Measurements from ENCODE around the gene ATXN7L3. TPM values are rescaled to one million over a fixed set of nuclear protein-coding genes. Genes with fewer than 3 reads are reported as not detected.
"Not testable (repeated sequence)": the region's sequence is repeated elsewhere in the genome, so short reads cannot be mapped to it uniquely, and the experiment has no call there.

ATXN7L3 gene
- total RNA-seq, 1 experiment from 2014 or later = 65.7 TPM

DNA sequence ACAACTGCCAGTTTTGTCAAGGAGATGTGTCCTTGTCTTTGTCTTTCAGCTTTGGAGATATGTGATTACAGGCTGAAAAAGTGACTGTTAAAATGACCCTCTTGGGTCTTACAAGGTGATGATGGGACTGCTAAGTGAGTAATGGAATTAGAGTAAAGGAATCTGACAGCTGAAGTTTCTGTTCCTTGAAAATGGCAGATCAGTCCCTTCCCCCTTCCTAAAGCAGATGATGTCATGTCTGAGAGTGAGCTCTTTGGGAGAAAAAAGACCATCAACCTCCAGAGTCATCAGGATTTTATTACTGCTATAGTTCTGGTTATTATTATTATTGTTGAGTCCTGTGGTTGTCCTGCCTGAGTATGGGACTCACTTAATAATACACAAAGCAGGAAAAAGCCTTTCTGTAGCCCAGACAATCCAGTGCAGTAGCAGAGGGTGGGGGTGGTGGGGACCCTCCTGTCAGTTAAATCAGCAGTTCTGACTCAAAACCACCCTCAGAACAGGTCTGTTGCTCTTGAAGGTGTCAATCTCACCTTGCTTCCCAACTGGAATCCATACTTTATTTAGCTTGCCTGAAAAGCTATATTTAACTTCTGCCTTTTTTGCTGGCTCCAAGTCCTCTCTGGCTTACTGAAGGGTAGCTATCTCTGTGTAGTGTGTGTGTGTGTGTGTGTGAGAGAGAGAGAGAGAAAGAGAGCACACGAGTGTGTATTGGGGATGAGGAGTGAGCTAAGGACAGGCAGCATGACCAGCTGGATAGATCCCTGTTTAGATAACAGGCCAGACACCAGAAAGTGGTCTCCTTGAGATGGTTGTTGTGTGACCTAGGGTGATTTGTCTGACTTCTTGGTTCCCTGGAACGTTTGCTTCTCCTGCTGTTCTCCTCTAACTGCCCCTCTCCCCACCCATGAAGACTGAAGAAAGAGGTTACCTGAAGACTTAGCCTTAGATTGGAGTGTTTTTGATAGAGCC, 53.0 kb downstream of the ATXN7L3 start:
- POLR2A ChIA-PET = interaction anchor here (0.6 to 7.6 kb wide), 10 partner anchors 8 to 75 kb away, joined by 3 to 41 read pairs (median 3); partner anchors contain the start of genes HDAC5 and TMUB2
- Mint-ChIP-seq H3K9me3 (ENCODE audit: unreplicated experiment) (no peaks in the 10 kb centered on the region), H3K27ac (ENCODE audit: low read depth, unreplicated experiment) (peak overlapping the region; percentile 84), H3K4me3 (ENCODE audit: unreplicated experiment) (no peak overlapping the region), H3K4me1 (ENCODE audit: insufficient read depth, unreplicated experiment) (peaks cover 29% of the 10 kb centered on the region), H3K36me3 (ENCODE audit: insufficient read depth, unreplicated experiment) (peaks cover 26% of the 10 kb centered on the region), H3K27me3 (ENCODE audit: insufficient read depth, unreplicated experiment) (no peaks in the 10 kb centered on the region)
- intact Hi-C loops (cut with micrococcal nuclease) = no loop called here
- CTCF ChIA-PET = interaction anchor here (0.5 to 3.4 kb wide), 9 partner anchors 12 to 530 kb away, joined by 3 to 15 read pairs (median 4); partner anchors contain the start of gene HDAC5
- no TSS peak for BruUV-seq (replicated peaks)
- DNase-seq (ENCODE audit: unreplicated experiment) = no peak
- TF ChIP-seq, protein P1, sequence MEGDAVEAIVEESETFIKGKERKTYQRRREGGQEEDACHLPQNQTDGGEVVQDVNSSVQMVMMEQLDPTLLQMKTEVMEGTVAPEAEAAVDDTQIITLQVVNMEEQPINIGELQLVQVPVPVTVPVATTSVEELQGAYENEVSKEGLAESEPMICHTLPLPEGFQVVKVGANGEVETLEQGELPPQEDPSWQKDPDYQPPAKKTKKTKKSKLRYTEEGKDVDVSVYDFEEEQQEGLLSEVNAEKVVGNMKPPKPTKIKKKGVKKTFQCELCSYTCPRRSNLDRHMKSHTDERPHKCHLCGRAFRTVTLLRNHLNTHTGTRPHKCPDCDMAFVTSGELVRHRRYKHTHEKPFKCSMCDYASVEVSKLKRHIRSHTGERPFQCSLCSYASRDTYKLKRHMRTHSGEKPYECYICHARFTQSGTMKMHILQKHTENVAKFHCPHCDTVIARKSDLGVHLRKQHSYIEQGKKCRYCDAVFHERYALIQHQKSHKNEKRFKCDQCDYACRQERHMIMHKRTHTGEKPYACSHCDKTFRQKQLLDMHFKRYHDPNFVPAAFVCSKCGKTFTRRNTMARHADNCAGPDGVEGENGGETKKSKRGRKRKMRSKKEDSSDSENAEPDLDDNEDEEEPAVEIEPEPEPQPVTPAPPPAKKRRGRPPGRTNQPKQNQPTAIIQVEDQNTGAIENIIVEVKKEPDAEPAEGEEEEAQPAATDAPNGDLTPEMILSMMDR (IDR thresholded peaks at IDR 0.05; ENCODE audit: unreplicated experiment) = no peak

GRCh38 chr17:44144966-44145739, 54.5 kb downstream of the ATXN7L3 start:
- CTCF ChIA-PET = interaction anchor here (0.7 to 3.4 kb wide), 7 partner anchors 10 to 1240 kb away, joined by 3 to 15 read pairs (median 3); partner anchors contain the start of gene HDAC5
- Mint-ChIP-seq H3K4me3 (ENCODE audit: unreplicated experiment) (peak overlapping the region; percentile 3), H3K36me3 (ENCODE audit: insufficient read depth, unreplicated experiment) (peaks cover 20% of the 10 kb centered on the region), H3K9me3 (ENCODE audit: unreplicated experiment) (no peaks in the 10 kb centered on the region), H3K4me1 (ENCODE audit: insufficient read depth, unreplicated experiment) (peaks cover 18% of the 10 kb centered on the region), H3K27ac (ENCODE audit: low read depth, unreplicated experiment) (peak overlapping the region; percentile 84), H3K27me3 (ENCODE audit: insufficient read depth, unreplicated experiment) (no peaks in the 10 kb centered on the region)
- intact Hi-C loops (cut with micrococcal nuclease) = no loop called here
- DNase-seq (ENCODE audit: unreplicated experiment) = peak; percentile 75
- BruUV-seq (replicated peaks) = TSS peak; percentile 4
- POLR2A ChIA-PET = interaction anchor here (0.7 to 7.6 kb wide), 17 partner anchors 8 to 720 kb away, joined by 3 to 41 read pairs (median 5); partner anchors contain the start of genes G6PC3, HDAC5, LSM12 and TMUB2
- TF ChIP-seq, protein P1 (IDR thresholded peaks at IDR 0.05; ENCODE audit: unreplicated experiment) = no peak

- intact Hi-C loops (cut with micrococcal nuclease); DNase-seq (ENCODE audit: unreplicated experiment); H3K4me3 Mint-ChIP-seq (ENCODE audit: unreplicated experiment); H3K9me3 Mint-ChIP-seq (ENCODE audit: unreplicated experiment); H3K27ac Mint-ChIP-seq (ENCODE audit: low read depth, unreplicated experiment); BruUV-seq (replicated peaks); H3K27me3 Mint-ChIP-seq (ENCODE audit: insufficient read depth, unreplicated experiment): not testable (repeated sequence)
- ChIA-PET POLR2A (interaction anchor here (0.8 to 7.6 kb wide), 3 partner anchors 9 to 43 kb away, joined by 3 to 41 read pairs (median 8); partner anchors contain the start of genes HDAC5 and TMUB2), CTCF (interaction anchor here (0.6 to 3.4 kb wide), 3 partner anchors 19 to 59 kb away, joined by 3 to 15 read pairs (median 3); no protein-coding TSS in a partner anchor)
- peaks cover 14% of the 10 kb centered on the region for H3K4me1 Mint-ChIP-seq (ENCODE audit: insufficient read depth, unreplicated experiment)
- peaks cover 11% of the 10 kb centered on the region for H3K36me3 Mint-ChIP-seq (ENCODE audit: insufficient read depth, unreplicated experiment)
These were observed 55.8 kb downstream of the ATXN7L3 start for GRCh38 chr17:44143921-44144320.

Small RNAs within 50 kb of the gene (microRNA-seq; reads per million reads assigned to microRNA genes)
- gene MIR6782 = not detected

Other genes starting within 250 kb of the ATXN7L3 start
- not detected in 2 replicates for gene PYY, start 245.9 kb downstream of the ATXN7L3 start, total RNA-seq (2022)
- gene NAGS, start 195.3 kb downstream of the ATXN7L3 start, total RNA-seq (2022) = 0.88 and 1.6 TPM in 2 replicates
- gene TMEM101, start 184.9 kb downstream of the ATXN7L3 start, total RNA-seq (2022) = 25.6 and 26.1 TPM in 2 replicates
- gene LSM12, start 133.2 kb downstream of the ATXN7L3 start, total RNA-seq (2022) = 87.9 and 101 TPM in 2 replicates
- 70.6 and 89.4 TPM in 2 replicates for gene G6PC3, start 129.1 kb downstream of the ATXN7L3 start, total RNA-seq (2022)
- 12.1 TPM in 2 replicates for gene HDAC5, start 76.2 kb downstream of the ATXN7L3 start, total RNA-seq (2022)
- gene HROB, start 58.0 kb downstream of the ATXN7L3 start, total RNA-seq (2022) = 5.4 and 6.7 TPM in 2 replicates
- not detected in 2 replicates for gene ASB16, start 29.2 kb downstream of the ATXN7L3 start, total RNA-seq (2022)
- 26.5 and 37.7 TPM in 2 replicates for gene TMUB2, start 12.9 kb downstream of the ATXN7L3 start, total RNA-seq (2022)
- 71.4 and 79.7 TPM in 2 replicates for gene UBTF, start 19.8 kb upstream of the ATXN7L3 start, total RNA-seq (2022)
- not detected in 2 replicates for gene SLC4A1, start 68.3 kb upstream of the ATXN7L3 start, total RNA-seq (2022)
- 0.28 and 1.0 TPM in 2 replicates for gene RUNDC3A, start 108.7 kb upstream of the ATXN7L3 start, total RNA-seq (2022)
- gene SLC25A39, start 124.9 kb upstream of the ATXN7L3 start, total RNA-seq (2022) = 157 and 169 TPM in 2 replicates
- gene GRN, start 145.4 kb upstream of the ATXN7L3 start, total RNA-seq (2022) = 143 and 144 TPM in 2 replicates
- gene FAM171A2, start 164.0 kb upstream of the ATXN7L3 start, total RNA-seq (2022) = 0.30 TPM in 1 of 2 replicates, not detected in the other
- gene ITGA2B, start 189.8 kb upstream of the ATXN7L3 start, total RNA-seq (2022) = 0.12 and 0.52 TPM in 2 replicates

All from MCF 10A (cell line).